A549 (cell line): ENCODE measurements around the gene PHKB. TPM values are rescaled to one million over a fixed set of nuclear protein-coding genes. Genes with fewer than 3 reads are reported as not detected.

ENCODE experiments used
- ATAC-seq, 2 experiments: fragments of 200-7000 bp in 1 of 2; fragments of >200 bp in 1 of 2; cut with Nextera tagmentation in 1 of 2; cut with Tn5 transposase in 1 of 2; 3 replicates each; pipeline versions ENCODE4 v1.8.0 to v1.9.1; 2018 to 2020; ENCODE audit warnings: mild to moderate bottlenecking in 1 of 2, moderate library complexity in 1 of 2
- CTCF ChIA-PET: fragments of 300-600 bp; sonication (Branson Sonifier 250); formaldehyde crosslinking; extraction: SDS; loops from one replicate; lab custom pipeline; 2021; ENCODE audit warnings: antibody characterized with exemption, inconsistent platforms; lab: Yijun Ruan, JAX
- POLR2A ChIA-PET: fragments of 350-600 bp; formaldehyde crosslinking; extraction: SDS; loops from one replicate; lab custom pipeline; 2021; ENCODE audit warnings: antibody characterized with exemption, inconsistent platforms; lab: Yijun Ruan, JAX
- DNase-seq, 2 experiments: peaks; one replicate each; pipeline versions ENCODE4 v3.0.0 to v3.0.0-alpha.2; 2011 to 2016; ENCODE audit warnings: low read depth in 1 of 2, low spot score in 1 of 2
- FAIRE-seq: peaks from 2 replicates; lab custom pipeline; 2011; peaks lifted over from hg19 to GRCh38; lab: Jason Lieb, UNC
- H3K27ac ChIP-seq, 2 experiments: fragments of >200 bp; sonication (Bioruptor Twin); formaldehyde crosslinking; 3 replicates each; pipeline ENCODE4 v1.5.1; 2016 to 2017
- H3K4me1 ChIP-seq: fragments of >200 bp; sonication (Bioruptor Twin); formaldehyde crosslinking; 3 replicates; pipeline ENCODE4 v1.6.1; 2016
- H3K4me2 ChIP-seq: fragments of >200 bp; sonication (Bioruptor Twin); formaldehyde crosslinking; 3 replicates; pipeline ENCODE4 v1.6.1; 2016
- H3K4me3 ChIP-seq: fragments of >200 bp; sonication (Bioruptor Twin); formaldehyde crosslinking; 3 replicates; pipeline ENCODE4 v1.5.1; 2016
- H3K9me3 ChIP-seq: fragments of >200 bp; sonication (Bioruptor Twin); formaldehyde crosslinking; 3 replicates; pipeline ENCODE4 v1.6.1; 2016
- BCL3 ChIP-seq: fragments of >200 bp; sonication (Bioruptor Twin); formaldehyde crosslinking; IDR thresholded peaks from 3 replicates; pipeline ENCODE4 v1.6.1; 2016
- CBX2 ChIP-seq: fragments of 200-600 bp; sonication (generic); IDR thresholded peaks from 2 replicates; pipeline ENCODE4 v1.6.1; 2016; ENCODE audit warnings: low read depth, mild to moderate bottlenecking, borderline replicate concordance
- CTCF ChIP-seq: fragments of >200 bp; sonication (Bioruptor Twin); formaldehyde crosslinking; IDR thresholded peaks from 3 replicates; pipeline ENCODE4 v1.5.1; 2016
- E2F6 ChIP-seq: IDR thresholded peaks from 2 replicates; pipeline ENCODE4 v1.6.1; 2012; ENCODE audit warnings: low read depth, borderline replicate concordance
- EHMT2 ChIP-seq: fragments of 200-600 bp; sonication (generic); IDR thresholded peaks from 2 replicates; pipeline ENCODE4 v1.6.1; 2016; ENCODE audit warnings: antibody characterized with exemption, low read depth, mild to moderate bottlenecking, moderate library complexity
- ELK1 ChIP-seq: fragments of 150-350 bp; IDR thresholded peaks from 2 replicates; pipeline ENCODE4 v1.6.1; 2014; ENCODE audit warnings: low read depth, mild to moderate bottlenecking, low read length
- ESRRA ChIP-seq: fragments of 150-350 bp; IDR thresholded peaks from 2 replicates; pipeline ENCODE4 v1.6.1; 2014; ENCODE audit warnings: mild to moderate bottlenecking, low read length, borderline replicate concordance
- FOSL2 ChIP-seq, 2 experiments: fragments of 450-650 bp in 1 of 2; fragments of >200 bp in 1 of 2; sonication (Bioruptor Twin) in 1 of 2; formaldehyde crosslinking; IDR thresholded peaks; 2 replicates each; pipeline versions ENCODE4 v1.5.0 to v1.6.1; 2016 to 2020; ENCODE audit warnings: mild to moderate bottlenecking in 1 of 2, moderate library complexity in 1 of 2
- GATA3 ChIP-seq: IDR thresholded peaks from 2 replicates; pipeline ENCODE4 v1.6.1; 2012; ENCODE audit warnings: borderline replicate concordance
- HES2 ChIP-seq: fragments of >200 bp; sonication (Bioruptor Twin); formaldehyde crosslinking; IDR thresholded peaks from 2 replicates; pipeline ENCODE4 v1.6.1; 2016
- HEYL ChIP-seq: fragments of 250-450 bp; sonication (Bioruptor Pico); IDR thresholded peaks from 2 replicates; pipeline ENCODE4 v1.8.0; 2021; ENCODE audit warnings: mild to moderate bottlenecking, moderate library complexity
- HOXB13 ChIP-seq: fragments of 250-450 bp; sonication (Bioruptor Pico); IDR thresholded peaks from 2 replicates; pipeline ENCODE4 v1.5.0; 2020; ENCODE audit warnings: low read depth, mild to moderate bottlenecking, moderate library complexity
- HOXB5 ChIP-seq: fragments of 250-450 bp; sonication (Bioruptor Pico); IDR thresholded peaks from 2 replicates; pipeline ENCODE4 v1.5.0; 2020; ENCODE audit warnings: mild to moderate bottlenecking, moderate library complexity
- JUN ChIP-seq, 2 experiments: fragments of >200 bp; sonication (Bioruptor Twin); formaldehyde crosslinking; IDR thresholded peaks; 2 replicates in 1 of 2; 3 replicates in 1 of 2; pipeline ENCODE4 v1.6.1; 2016 to 2017
- JUNB ChIP-seq: fragments of >200 bp; sonication (Bioruptor Twin); formaldehyde crosslinking; IDR thresholded peaks from 2 replicates; pipeline ENCODE4 v1.6.1; 2016
- KDM1A ChIP-seq: fragments of 200-600 bp; sonication (generic); IDR thresholded peaks from 2 replicates; pipeline ENCODE4 v1.6.1; 2016; ENCODE audit warnings: low read depth, mild to moderate bottlenecking
- MAFK ChIP-seq: fragments of 450-650 bp; IDR thresholded peaks from 2 replicates; pipeline ENCODE4 v1.6.1; 2014; ENCODE audit not compliant: partially characterized antibody
- NR3C1 ChIP-seq: fragments of >200 bp; sonication (Bioruptor Twin); formaldehyde crosslinking; IDR thresholded peaks from 3 replicates; pipeline ENCODE4 v1.6.1; 2017
- POLR2A ChIP-seq: IDR thresholded peaks from 2 replicates; pipeline ENCODE4 v1.6.1; 2012; ENCODE audit warnings: mild to moderate bottlenecking, low read length
- RFX5 ChIP-seq: fragments of 450-650 bp; IDR thresholded peaks from 2 replicates; pipeline ENCODE4 v1.7.1; 2014; ENCODE audit warnings: antibody characterized with exemption, mild to moderate bottlenecking, moderate library complexity
- RNF2 ChIP-seq: fragments of 200-600 bp; sonication (generic); IDR thresholded peaks from 2 replicates; pipeline ENCODE4 v1.6.1; 2016; ENCODE audit warnings: low read depth, mild to moderate bottlenecking, antibody characterized with exemption, moderate library complexity, borderline replicate concordance
- SREBF2 ChIP-seq: fragments of 450-650 bp; IDR thresholded peaks from 2 replicates; pipeline ENCODE4 v1.6.1; 2014; ENCODE audit warnings: mild to moderate bottlenecking, moderate library complexity
- TP53 ChIP-seq: fragments of 250-450 bp; sonication (Bioruptor Pico); IDR thresholded peaks from 2 replicates; pipeline ENCODE4 v1.5.0; 2021; ENCODE audit warnings: mild to moderate bottlenecking, moderate library complexity
- ZFP36 ChIP-seq: fragments of 450-650 bp; IDR thresholded peaks from 2 replicates; pipeline ENCODE4 v1.6.1; 2014; ENCODE audit warnings: borderline replicate concordance; ENCODE audit not compliant: partially characterized antibody
- WGBS: methylation state at CpG from one replicate; pipeline ENCODE4 v1.1.6; 2017; ENCODE audit errors: missing lambda C conversion rate; 5-methylcytosine and 5-hydroxymethylcytosine counted together
- polyA plus RNA-seq, 4 experiments: library from polyadenylated mRNA; depleted of rRNA in 3 of 4; stranded (reverse); fragments of >200 nt; fragmentation: RNase III in 1 of 4; extraction: RNeasy Plus Mini Kit Qiagen cat#74134 plus additional on column Dnase treatment in 1 of 4; gene quantifications; 2 replicates in 3 of 4; 3 replicates in 1 of 4; pipeline ENCODE4 v1.2.3, GENCODE V29; 2011 to 2017

The PHKB gene
- polyA plus RNA-seq, 2 of the 4 experiments (the other 2 are of a cell fraction), result 33.2 to 96.8 TPM

- H3K27ac ChIP-seq, result no peak overlapping the region
- FAIRE-seq, result no peak
- TF ChIP-seq JUN (IDR thresholded peaks at IDR 0.05) (no peak), ELK1 (no peak), RNF2 (no peak), JUNB (no peak), BCL3 (no peak), HOXB13 (CRISPR knock-in tag) (no peak), HES2 (no peak), HEYL (no peak), KDM1A (no peak), E2F6 (no peak), NR3C1 (no peak), POLR2A (no peak), SREBF2 (no peak), MAFK (no peak)
- ATAC-seq, result no peak
- no peak overlapping the region for H3K4me2 ChIP-seq
- no peaks in the 10 kb centered on the region for H3K4me1 ChIP-seq
- H3K4me3 ChIP-seq, result no peak overlapping the region
- H3K9me3 ChIP-seq, result no peaks in the 10 kb centered on the region
- no peak for DNase-seq
- 79% methylated on average over 1 of the region's 1 CpG for WGBS
- ChIA-PET POLR2A (no interaction called here), CTCF (interaction anchor here (0.6 to 1.6 kb wide), 3 partner anchors 18 to 652 kb away, joined by 3 to 4 read pairs (median 4); no protein-coding TSS in a partner anchor)
Measured at GRCh38 chr16:47507701-47508100, 46.6 kb downstream of the PHKB start.

GRCh38 chr16:47511882-47512281 is 50.8 kb downstream of the PHKB start:
- ATAC-seq (no peak), FAIRE-seq (no peak), DNase-seq (no peak)
- ChIA-PET CTCF (no interaction called here), POLR2A (no interaction called here)
- Histone ChIP-seq H3K9me3 (no peaks in the 10 kb centered on the region), H3K4me3 (no peak overlapping the region), H3K27ac (no peak overlapping the region), H3K4me2 (no peak overlapping the region), H3K4me1 (no peaks in the 10 kb centered on the region)
- TF ChIP-seq GATA3 (no peak), EHMT2 (no peak), POLR2A (no peak), FOSL2 (IDR thresholded peaks at IDR 0.05) (no peak), FOSL2 (CRISPR knock-in tag; IDR thresholded peaks at IDR 0.05) (no peak)
- WGBS, result 92% methylated on average over 4 of the region's 4 CpGs

- H3K4me1 ChIP-seq, result peaks cover 15% of the 10 kb centered on the region
- FAIRE-seq (no peak), ATAC-seq (no peak), DNase-seq (no peak)
- H3K4me3 ChIP-seq, result no peak overlapping the region
- CTCF ChIA-PET, result no interaction called here
- no peaks in the 10 kb centered on the region for H3K9me3 ChIP-seq
- no peak overlapping the region for H3K27ac ChIP-seq
- H3K4me2 ChIP-seq, result no peak overlapping the region
- TF ChIP-seq HEYL, result no peak
- no peak for TF ChIP-seq CTCF
- no peak for TF ChIP-seq POLR2A
- no peak for TF ChIP-seq ZFP36
- TF ChIP-seq RFX5, result no peak
- no peak for TF ChIP-seq TP53
- no peak for TF ChIP-seq EHMT2
- TF ChIP-seq ESRRA, result no peak
- TF ChIP-seq SREBF2, result no peak
- no peak for TF ChIP-seq HOXB5 (CRISPR knock-in tag)
- TF ChIP-seq JUN (IDR thresholded peaks at IDR 0.05), result no peak
- TF ChIP-seq GATA3, result no peak
- no peak for TF ChIP-seq CBX2
- POLR2A ChIA-PET, result no interaction called here
Measured at GRCh38 chr16:47519037-47519436, 57.9 kb downstream of the PHKB start.
